KMS-11 (cell line): ENCODE data around the gene COL6A5.

Source experiments
- H2AFZ ChIP-seq: fragments of 200-600 bp; sonication (generic); 2 replicates; pipeline ENCODE4 v1.6.1; 2016; ENCODE audit warnings: antibody characterized with exemption, mixed run types, low read depth
- H3K27ac ChIP-seq: fragments of 200-600 bp; sonication (generic); 2 replicates; pipeline ENCODE4 v1.6.1; 2016; ENCODE audit warnings: mild to moderate bottlenecking, mixed run types
- H3K27me3 ChIP-seq: fragments of 200-600 bp; sonication (generic); 2 replicates; pipeline ENCODE4 v1.6.1; 2017; ENCODE audit warnings: mild to moderate bottlenecking, low read depth, mixed run types, moderate library complexity; ENCODE audit not compliant: insufficient read depth
- H3K36me3 ChIP-seq: fragments of 200-600 bp; sonication (generic); 2 replicates; pipeline ENCODE4 v1.6.1; 2017; ENCODE audit warnings: mild to moderate bottlenecking, mixed run types; ENCODE audit not compliant: insufficient read depth
- H3K4me1 ChIP-seq: fragments of 200-600 bp; sonication (generic); 2 replicates; pipeline ENCODE4 v1.6.1; 2016; ENCODE audit warnings: mild to moderate bottlenecking, low read depth, mixed run types; ENCODE audit not compliant: poor library complexity, severe bottlenecking
- H3K4me2 ChIP-seq: fragments of 200-600 bp; sonication (generic); 2 replicates; pipeline ENCODE4 v1.7.0; 2016; ENCODE audit warnings: mild to moderate bottlenecking, mixed run types
- H3K4me3 ChIP-seq: fragments of 200-600 bp; sonication (generic); IDR thresholded peaks from 2 replicates; pipeline ENCODE4 v1.6.1; 2017; ENCODE audit warnings: low read depth, low read length, mixed read lengths; ENCODE audit not compliant: insufficient read depth
- H3K79me2 ChIP-seq: fragments of 200-600 bp; sonication (generic); 2 replicates; pipeline ENCODE4 v1.6.1; 2016; ENCODE audit warnings: low read depth, mixed run types; ENCODE audit not compliant: insufficient read depth
- H3K9ac ChIP-seq: fragments of 200-600 bp; sonication (generic); 2 replicates; pipeline ENCODE4 v1.6.1; 2016; ENCODE audit warnings: mild to moderate bottlenecking, mixed run types
- H4K20me1 ChIP-seq: fragments of 200-600 bp; sonication (generic); 2 replicates; pipeline ENCODE4 v1.6.1; 2016; ENCODE audit warnings: mild to moderate bottlenecking, mixed run types; ENCODE audit not compliant: insufficient read depth
- TF ChIP-seq, protein P1 (sequence below): fragments of 200-600 bp; sonication (generic); conservative IDR thresholded peaks from 2 replicates; pipeline ENCODE4 v1.6.1; 2017; ENCODE audit warnings: low read depth, mild to moderate bottlenecking, antibody characterized with exemption, low read length, moderate library complexity, mixed read lengths

The COL6A5 gene

DNA sequence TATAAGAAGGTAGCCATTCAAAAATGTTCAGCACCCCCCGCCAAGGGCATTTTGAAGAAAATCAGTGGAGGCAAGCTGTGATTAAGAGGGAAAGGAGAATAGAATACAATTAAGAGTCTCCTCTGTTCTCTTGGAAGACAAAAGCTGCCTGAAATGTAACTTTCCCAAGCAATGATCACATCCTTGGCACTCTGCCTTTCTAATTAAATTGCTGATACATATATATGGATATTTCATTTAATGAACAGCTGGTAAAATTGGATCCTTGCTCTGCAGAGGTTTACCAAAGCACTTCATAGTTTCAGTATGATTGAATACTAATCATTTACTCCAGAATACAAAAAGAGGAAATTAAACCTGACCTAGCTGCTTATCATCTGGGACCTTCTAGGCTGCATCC, 182.0 kb downstream of the COL6A5 start:
- Histone ChIP-seq H4K20me1 (no peaks in the 10 kb centered on the region), H3K4me1 (peaks cover 31% of the 10 kb centered on the region), H3K9ac (no peak overlapping the region), H3K27me3 (no peaks in the 10 kb centered on the region), H3K79me2 (no peaks in the 10 kb centered on the region), H3K36me3 (no peaks in the 10 kb centered on the region), H3K27ac (no peak overlapping the region), H2AFZ (no peak overlapping the region), H3K4me2 (no peak overlapping the region), H3K4me3 (no peak overlapping the region)
- TF ChIP-seq, protein P1, sequence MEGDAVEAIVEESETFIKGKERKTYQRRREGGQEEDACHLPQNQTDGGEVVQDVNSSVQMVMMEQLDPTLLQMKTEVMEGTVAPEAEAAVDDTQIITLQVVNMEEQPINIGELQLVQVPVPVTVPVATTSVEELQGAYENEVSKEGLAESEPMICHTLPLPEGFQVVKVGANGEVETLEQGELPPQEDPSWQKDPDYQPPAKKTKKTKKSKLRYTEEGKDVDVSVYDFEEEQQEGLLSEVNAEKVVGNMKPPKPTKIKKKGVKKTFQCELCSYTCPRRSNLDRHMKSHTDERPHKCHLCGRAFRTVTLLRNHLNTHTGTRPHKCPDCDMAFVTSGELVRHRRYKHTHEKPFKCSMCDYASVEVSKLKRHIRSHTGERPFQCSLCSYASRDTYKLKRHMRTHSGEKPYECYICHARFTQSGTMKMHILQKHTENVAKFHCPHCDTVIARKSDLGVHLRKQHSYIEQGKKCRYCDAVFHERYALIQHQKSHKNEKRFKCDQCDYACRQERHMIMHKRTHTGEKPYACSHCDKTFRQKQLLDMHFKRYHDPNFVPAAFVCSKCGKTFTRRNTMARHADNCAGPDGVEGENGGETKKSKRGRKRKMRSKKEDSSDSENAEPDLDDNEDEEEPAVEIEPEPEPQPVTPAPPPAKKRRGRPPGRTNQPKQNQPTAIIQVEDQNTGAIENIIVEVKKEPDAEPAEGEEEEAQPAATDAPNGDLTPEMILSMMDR, result no peak

DNA sequence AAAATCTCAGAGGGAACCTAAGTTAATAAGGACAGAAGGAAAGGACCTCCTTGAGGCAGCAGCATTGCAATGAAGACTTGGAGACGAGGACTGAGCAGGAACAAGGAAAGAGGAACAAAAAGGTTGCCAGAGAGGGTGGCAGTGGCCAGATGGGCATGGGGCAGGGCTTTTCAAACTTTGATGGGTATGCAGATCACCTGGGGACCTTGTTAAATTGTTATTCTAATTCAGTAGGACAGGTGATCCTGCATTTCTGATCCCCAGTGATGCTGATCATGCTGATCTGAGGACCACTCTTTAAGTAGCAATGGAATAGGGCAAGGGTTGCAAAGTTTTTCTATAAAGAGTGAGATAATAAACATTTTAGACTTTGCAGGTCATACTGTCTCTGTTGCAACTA, 182.6 kb downstream of the COL6A5 start:
- no peak overlapping the region for H3K4me3 ChIP-seq
- H3K4me2 ChIP-seq, result no peak overlapping the region
- no peaks in the 10 kb centered on the region for H3K36me3 ChIP-seq
- H3K9ac ChIP-seq, result no peak overlapping the region
- H3K79me2 ChIP-seq, result no peaks in the 10 kb centered on the region
- no peak overlapping the region for H3K27ac ChIP-seq
- TF ChIP-seq, protein P1, result no peak
- H2AFZ ChIP-seq, result no peak overlapping the region
- no peaks in the 10 kb centered on the region for H3K27me3 ChIP-seq
- no peaks in the 10 kb centered on the region for H4K20me1 ChIP-seq
- H3K4me1 ChIP-seq, result peaks cover 31% of the 10 kb centered on the region

DNA sequence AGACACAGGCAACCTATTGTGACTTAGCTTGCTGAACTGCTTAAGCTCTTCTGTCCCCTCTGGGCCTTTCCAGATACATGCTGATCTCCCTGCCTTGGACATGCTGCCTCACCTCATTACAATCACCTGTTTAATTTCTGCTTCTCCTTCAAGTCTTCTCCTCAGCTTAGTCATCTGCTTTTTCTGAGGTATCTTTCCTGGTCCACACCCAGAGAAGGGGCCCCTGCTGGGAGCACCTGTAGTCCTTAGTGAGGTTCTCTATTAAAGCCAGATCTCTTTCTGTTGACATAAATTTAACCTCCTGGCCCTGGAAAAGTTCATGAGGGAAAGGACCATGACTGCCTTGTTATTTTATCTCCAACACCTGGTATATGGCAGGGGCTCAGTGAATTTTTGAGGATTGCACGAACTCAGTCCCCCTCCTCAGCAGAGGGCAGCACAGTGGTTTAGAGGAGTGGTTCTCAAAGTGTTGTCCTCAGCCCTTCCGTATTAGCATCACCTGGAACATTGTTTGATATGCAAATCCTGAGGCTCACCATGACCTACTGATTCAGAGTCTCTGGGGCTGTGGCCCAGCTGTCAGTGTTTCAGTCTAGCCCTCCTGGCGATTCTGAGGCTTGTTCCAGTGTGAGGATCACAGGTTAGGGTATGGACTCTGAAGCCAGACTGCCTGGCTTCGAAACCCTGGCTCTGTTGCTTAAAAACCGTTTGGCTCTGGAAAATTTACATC, 184.2 kb downstream of the COL6A5 start:
- peak overlapping the region; percentile 58 for H3K4me2 ChIP-seq
- peak overlapping the region; percentile 58 for H3K27ac ChIP-seq
- no peaks in the 10 kb centered on the region for H4K20me1 ChIP-seq
- TF ChIP-seq, protein P1, result peak; percentile 38; the same call in 1 of the 2 replicates
- H3K4me1 ChIP-seq, result peaks cover 31% of the 10 kb centered on the region
- H3K36me3 ChIP-seq, result no peaks in the 10 kb centered on the region
- no peak overlapping the region; the same call in 1 of the 2 replicates for H3K9ac ChIP-seq
- no peaks in the 10 kb centered on the region for H3K79me2 ChIP-seq
- no peaks in the 10 kb centered on the region for H3K27me3 ChIP-seq
- H3K4me3 ChIP-seq, result no peak overlapping the region
- peak overlapping the region; percentile 28; the same call in 1 of the 2 replicates for H2AFZ ChIP-seq

DNA sequence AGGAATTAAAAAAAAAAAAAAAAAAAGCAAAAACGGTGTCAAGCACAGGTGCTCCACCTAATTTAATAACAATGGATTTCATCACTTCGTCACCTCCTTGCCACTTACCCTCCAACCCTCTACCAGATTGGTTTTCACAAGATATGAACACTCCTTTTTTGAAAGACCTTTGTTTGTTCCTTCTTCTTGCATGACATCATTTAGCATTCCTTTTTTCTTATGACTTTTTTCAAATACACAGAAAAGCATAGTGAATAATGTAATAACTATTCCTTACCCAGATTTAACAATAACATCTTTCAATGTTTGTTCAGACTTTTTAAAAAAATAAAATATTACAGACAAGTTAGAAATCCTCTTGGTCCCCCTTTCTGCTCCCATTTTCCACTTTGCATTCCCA, 187.8 kb downstream of the COL6A5 start:
- Histone ChIP-seq H3K36me3 (no peaks in the 10 kb centered on the region), H4K20me1 (no peaks in the 10 kb centered on the region), H3K79me2 (no peaks in the 10 kb centered on the region), H3K4me3 (no peak overlapping the region), H3K4me1 (peaks cover 31% of the 10 kb centered on the region), H3K9ac (no peak overlapping the region), H3K4me2 (no peak overlapping the region), H3K27me3 (no peaks in the 10 kb centered on the region), H2AFZ (no peak overlapping the region), H3K27ac (no peak overlapping the region)
- TF ChIP-seq, protein P1, result no peak
